GM19035 (cell line): Measurements from ENCODE around the gene NUCB1.

Source experiments
- ATAC-seq: cut with Tn5 transposase; IDR thresholded peaks from one replicate; pipeline ENCODE4 v1.9.1; 2021; ENCODE audit not compliant: unreplicated experiment

The NUCB1 gene

GRCh38 chr19:48933382-48933932 is 33.3 kb downstream of the NUCB1 start, which contains the start of gene DHDH:
DHDH (plus strand) TSS chr19:48933699; CDS start chr19:48933722, 23 bp downstream.
- ATAC-seq = peak; percentile 59

DNA sequence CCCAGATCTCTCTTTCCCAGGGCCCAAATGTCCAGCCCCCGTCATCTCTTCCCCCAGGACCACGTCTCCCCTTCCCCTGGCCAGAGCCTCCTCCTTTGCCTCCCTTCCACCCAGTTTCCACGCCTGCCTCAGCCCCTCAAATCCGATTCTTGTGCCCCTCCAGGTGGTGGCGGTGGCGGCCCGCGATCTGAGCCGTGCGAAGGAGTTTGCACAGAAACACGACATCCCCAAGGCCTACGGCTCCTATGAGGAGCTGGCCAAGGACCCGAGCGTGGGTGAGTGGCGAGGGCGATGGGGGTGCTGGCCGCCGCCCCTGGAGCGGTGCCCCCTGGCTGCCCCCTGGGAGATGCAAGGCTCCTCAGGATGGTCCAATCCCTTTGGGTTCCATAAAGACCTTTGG is 34.7 kb downstream of the NUCB1 start:
- ATAC-seq = no peak

DNA sequence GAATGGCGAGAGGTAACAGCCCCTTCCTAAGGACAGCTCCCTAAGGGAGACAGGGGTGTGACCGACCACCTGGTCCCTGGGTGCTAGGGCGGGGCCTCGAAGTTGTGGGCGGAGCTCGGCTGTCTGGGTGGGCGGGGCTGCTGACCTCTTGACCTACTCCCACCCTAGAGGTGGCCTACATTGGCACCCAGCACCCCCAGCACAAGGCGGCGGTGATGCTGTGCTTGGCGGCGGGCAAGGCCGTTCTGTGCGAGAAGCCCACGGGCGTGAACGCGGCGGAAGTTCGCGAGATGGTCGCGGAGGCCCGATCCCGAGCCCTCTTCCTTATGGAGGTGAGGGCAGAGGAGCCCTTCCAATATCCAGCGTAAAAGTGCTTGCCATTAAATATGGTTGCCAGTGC is 35.8 kb downstream of the NUCB1 start:
- no peak for ATAC-seq

DNA sequence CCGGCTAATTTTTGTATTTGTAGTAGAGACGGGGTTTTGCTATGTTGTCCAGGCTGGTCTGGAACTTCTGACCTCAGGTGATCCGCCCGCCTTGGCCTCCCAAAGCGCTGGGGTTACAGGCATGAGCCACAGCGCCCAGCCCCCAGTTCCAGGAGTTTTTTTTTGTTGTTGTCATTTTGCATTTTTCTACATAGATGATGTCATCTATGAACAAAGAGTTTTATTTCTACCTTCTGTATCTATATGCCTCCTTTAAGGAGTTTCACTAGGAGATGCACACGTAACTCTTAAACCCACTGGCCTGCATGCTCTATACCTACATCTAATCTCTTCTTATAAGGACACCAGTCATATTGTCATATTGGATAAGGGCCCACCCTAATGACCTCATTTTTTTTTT is 38.1 kb downstream of the NUCB1 start:
- no peak for ATAC-seq

DNA sequence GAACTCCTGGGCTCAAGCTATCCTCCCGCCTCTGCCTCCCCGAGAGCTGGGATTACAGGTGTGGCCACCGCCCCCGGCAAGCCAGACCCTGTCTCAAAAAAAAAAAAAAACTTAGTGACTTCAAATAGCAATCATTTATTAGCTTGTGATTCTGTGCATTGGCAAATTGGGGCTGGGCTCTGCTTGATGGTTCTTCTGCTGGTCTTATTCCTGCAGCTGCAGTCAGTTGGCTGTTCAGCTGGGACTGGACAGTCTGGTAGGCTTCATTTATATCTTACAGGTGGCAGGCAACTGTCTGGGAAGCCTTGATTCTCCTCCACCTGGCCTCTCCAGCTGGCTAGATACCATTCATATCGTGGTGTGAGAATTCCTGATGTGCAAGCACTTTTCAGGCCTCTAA is 40.8 kb downstream of the NUCB1 start:
- no peak for ATAC-seq

- no peak for ATAC-seq
Measured at GRCh38 chr19:48943081-48943480, 43.0 kb downstream of the NUCB1 start.

GRCh38 chr19:48945415-48945814 is 45.3 kb downstream of the NUCB1 start:
- no peak for ATAC-seq

DNA sequence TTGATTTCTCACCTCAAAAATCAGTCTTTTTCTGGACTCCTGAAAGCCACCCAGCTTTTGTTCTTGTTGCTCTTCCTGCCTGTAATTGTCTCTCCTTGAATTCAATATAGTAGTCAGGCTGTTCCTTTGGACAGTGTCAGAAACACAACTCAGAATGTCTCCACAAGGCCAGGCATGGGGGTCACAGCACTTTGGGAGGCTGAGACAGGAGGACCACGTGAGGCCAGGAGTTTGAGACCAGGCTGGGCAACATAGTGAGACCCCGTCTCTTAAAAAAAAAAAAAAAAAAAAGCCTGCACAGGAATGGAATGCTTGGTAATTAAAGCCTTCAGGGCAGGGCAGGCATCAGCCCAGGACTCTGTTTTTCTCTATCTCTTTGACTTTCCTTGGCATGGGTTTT is 45.7 kb downstream of the NUCB1 start:
- no peak for ATAC-seq

DNA sequence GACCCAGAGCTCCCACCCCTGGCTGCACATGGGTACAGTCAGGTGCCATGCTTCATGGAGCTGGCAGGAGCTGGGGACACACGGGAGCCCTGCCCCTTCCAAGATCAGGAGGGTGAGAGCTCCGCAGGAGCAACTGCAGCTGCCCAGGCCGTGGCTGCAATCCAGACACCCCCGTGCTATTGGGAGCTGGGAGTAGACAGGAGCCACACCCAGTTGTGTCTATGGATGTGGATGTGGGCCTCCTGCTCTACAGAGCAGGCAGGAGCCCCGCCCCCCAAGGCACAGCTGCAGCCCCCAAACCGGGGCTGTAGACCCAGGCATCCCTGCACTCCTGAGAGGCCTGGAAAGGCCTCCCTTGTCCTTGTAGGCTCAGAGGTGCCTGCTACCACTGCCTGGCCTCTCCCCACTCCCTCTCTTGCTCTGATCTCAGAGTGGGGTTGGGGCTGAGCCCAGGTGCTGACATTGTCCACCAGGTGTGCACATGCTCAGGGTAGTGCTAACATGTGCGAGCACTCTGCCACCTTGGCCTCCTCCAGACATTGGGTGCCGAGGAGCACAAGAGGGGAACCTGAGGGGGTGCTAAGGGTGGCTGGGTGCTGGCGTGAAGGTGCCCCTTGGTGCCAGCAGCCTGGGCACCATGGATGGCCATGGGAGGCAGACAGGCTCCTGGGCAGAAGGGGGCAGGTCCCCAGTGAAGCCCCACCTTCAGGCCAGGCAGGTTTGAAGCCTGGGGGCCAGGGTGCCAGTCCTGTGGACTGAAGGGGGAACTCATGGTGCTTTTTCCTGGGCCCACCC is 46.5 kb downstream of the NUCB1 start:
- no peak for ATAC-seq

DNA sequence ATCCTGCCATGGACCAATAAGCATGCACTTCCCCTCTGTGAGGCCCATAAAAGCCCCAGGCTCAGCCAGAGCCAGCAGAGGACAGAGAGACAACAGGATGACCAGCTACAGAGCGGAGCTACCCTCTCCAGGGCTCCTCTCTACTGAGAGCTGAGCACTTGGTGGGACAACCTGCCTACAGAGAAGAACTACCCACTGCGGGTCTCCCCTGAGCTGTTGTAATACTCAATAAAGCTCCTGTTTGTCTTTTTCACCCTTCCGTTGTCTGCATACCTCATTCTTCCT is 47.1 kb downstream of the NUCB1 start:
- no peak for ATAC-seq

DNA sequence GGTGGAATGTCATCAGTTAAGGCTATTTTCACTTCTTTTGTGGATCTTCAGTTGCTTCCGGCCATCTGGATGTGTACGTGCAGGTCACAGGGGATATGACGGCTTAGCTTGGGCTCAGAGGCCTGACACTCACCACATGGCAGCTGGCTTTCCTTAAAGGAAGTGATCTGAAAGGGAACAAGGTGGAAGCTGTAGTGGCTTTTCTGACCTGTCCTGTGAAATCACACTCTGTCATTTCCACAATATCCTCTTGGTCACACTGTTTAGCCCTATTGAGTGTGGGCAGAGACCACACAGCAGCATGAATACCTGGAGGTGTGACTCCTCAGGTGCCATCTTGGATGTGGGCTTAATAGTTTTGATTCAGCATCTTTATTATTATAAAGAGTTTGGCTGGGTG is 50.0 kb downstream of the NUCB1 start:
- no peak for ATAC-seq

DNA sequence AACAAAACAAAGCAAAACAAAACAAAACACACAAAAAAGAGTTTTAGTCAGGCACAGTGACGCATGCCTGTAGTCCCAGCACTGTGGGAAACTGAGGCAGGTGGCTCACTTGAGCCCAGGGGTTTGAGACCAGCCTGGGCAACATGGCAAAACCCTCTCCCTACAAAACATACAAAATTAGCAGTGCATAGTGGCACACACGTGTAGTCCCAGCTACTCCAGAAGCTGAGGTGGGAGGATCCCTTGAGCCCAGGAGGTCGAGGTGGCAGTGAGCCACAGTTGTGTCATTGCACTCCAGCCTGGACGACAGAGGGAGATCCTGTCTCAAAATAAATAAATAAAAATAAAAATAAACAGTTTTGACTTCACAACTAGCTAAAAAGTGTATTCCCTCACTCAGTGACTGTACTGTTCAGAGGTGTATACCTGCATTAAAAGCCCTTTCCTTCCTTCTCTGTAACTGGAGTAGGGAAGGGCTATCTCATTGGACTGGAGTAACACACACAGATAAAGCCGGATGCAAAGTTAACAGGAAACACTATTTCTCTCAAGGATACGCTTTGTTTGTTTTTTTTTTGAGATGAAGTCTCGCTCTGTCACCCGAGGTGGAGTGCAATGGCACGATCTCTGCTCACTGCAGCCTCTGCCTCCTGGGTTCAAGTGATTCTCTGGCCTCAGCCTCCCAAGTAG is 50.9 kb downstream of the NUCB1 start:
- ATAC-seq = no peak

DNA sequence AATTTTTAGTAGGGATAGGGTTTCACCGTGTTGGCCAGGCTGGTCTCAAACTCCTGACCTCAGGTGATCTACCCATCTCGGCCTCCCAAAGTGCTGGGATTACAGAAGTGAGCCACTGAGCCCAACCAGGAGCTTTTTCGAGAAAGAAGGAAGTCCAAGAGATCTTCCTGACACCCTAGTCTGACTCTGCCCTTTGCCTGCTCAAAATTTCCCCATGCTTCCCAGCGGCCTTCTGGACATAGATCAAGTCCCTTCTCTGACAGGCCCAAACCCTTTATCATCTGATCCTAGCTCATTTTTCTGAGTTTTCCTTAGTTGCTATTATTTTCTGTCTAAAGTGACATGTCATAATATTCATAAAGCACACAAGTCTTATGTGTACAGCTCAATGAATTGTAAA is 53.0 kb downstream of the NUCB1 start:
- no peak for ATAC-seq

- ATAC-seq = no peak
Measured at GRCh38 chr19:48953990-48954594, 54.0 kb downstream of the NUCB1 start.

GRCh38 chr19:48954595-48955307 is 54.6 kb downstream of the NUCB1 start, which contains the start of gene BAX:
BAX (plus strand) TSS chr19:48954875; CDS start chr19:48954929, 54 bp downstream.
- peak; percentile 93 for ATAC-seq

GRCh38 chr19:48955308-48955958 is 55.3 kb downstream of the NUCB1 start:
- ATAC-seq = no peak

GRCh38 chr19:48958006-48958405 is 57.9 kb downstream of the NUCB1 start:
- ATAC-seq = no peak

- ATAC-seq = no peak
Measured at GRCh38 chr19:48959341-48960239, 59.5 kb downstream of the NUCB1 start.

GRCh38 chr19:48961051-48961649 is 61.0 kb downstream of the NUCB1 start:
- ATAC-seq = no peak
